Muscle layer of duodenum (tissue), 2 donors: ENCODE data around the gene LDLRAP1.
A peak's percentile ranks its signal among the peaks of the same experiment; 100 is the strongest.
"Not testable (repeated sequence)": the region's sequence is repeated elsewhere in the genome, so short reads cannot be mapped to it uniquely, and the experiment has no call there.

Experiments
- H3K27ac ChIP-seq: one replicate; pipeline ENCODE4 v1.7.0; 2013; ENCODE audit warnings: mild to moderate bottlenecking, low read length
- H3K27me3 ChIP-seq: one replicate; pipeline ENCODE4 v1.7.0; 2013; ENCODE audit warnings: low read depth, mild to moderate bottlenecking, control low read depth, low read length
- H3K36me3 ChIP-seq, 2 donors: one replicate each; pipeline ENCODE4 v1.7.0; 2013; ENCODE audit warnings: low read length in 2 of 2, control low read depth in 1 of 2, mild to moderate bottlenecking in 1 of 2; ENCODE audit not compliant: insufficient read depth in 2 of 2, control insufficient read depth in 1 of 2
- H3K4me1 ChIP-seq, 2 donors: one replicate each; pipeline ENCODE4 v1.7.0; 2013; ENCODE audit warnings: low read length in 2 of 2, mild to moderate bottlenecking in 2 of 2, control low read depth in 1 of 2, moderate library complexity in 1 of 2; ENCODE audit not compliant: insufficient read depth in 2 of 2, control insufficient read depth in 1 of 2
- H3K4me3 ChIP-seq, 2 donors: one replicate each; pipeline ENCODE4 v1.7.0; 2013; ENCODE audit warnings: low read length in 2 of 2, low read depth in 1 of 2, mild to moderate bottlenecking in 1 of 2
- H3K9me3 ChIP-seq, 2 donors: one replicate each; pipeline ENCODE4 v1.7.0; 2013; ENCODE audit warnings: low read length in 2 of 2, control low read depth in 1 of 2, mild to moderate bottlenecking in 1 of 2; ENCODE audit not compliant: control insufficient read depth in 1 of 2
- donor health status: healthy.

Gene LDLRAP1

GRCh38 chr1:25543425-25544242 lies at the start of gene LDLRAP1:
TSS of gene LDLRAP1 (plus strand) at chr1:25543606. CDS start at chr1:25543699, 93 bp downstream.
- no peaks in the 10 kb centered on the region for H3K27me3 ChIP-seq
- no peaks in the 10 kb centered on the region for H3K9me3 ChIP-seq
- peaks cover 6 to 24% of the 10 kb centered on the region in 2 donors for H3K4me1 ChIP-seq
- no peaks in the 10 kb centered on the region for H3K36me3 ChIP-seq
- H3K27ac ChIP-seq, result no peak within 1 kb of the TSS
- H3K4me3 ChIP-seq, result peak within 1 kb of the TSS; percentile 61 to 87

GRCh38 chr1:25494952-25495351 lies 48.5 kb upstream of the LDLRAP1 start:
- Histone ChIP-seq H3K27me3 (no peaks in the 10 kb centered on the region), H3K9me3 (no peaks in the 10 kb centered on the region), H3K27ac (no peak overlapping the region), H3K4me1 (no peaks in the 10 kb centered on the region), H3K4me3 (no peak overlapping the region), H3K36me3 (peaks cover 63 to 66% of the 10 kb centered on the region in 2 donors)

GRCh38 chr1:25500694-25501093 lies 42.7 kb upstream of the LDLRAP1 start:
- no peaks in the 10 kb centered on the region for H3K27me3 ChIP-seq
- no peak overlapping the region for H3K27ac ChIP-seq
- H3K36me3 ChIP-seq, result peaks cover 29 to 32% of the 10 kb centered on the region in 2 donors
- no peaks in the 10 kb centered on the region for H3K9me3 ChIP-seq
- H3K4me3 ChIP-seq, result no peak overlapping the region
- H3K4me1 ChIP-seq, result peaks cover 0 to 4% of the 10 kb centered on the region in 2 donors

- no peaks in the 10 kb centered on the region for H3K27me3 ChIP-seq
- peaks cover 0 to 4% of the 10 kb centered on the region in 2 donors for H3K4me1 ChIP-seq
- peaks cover 28 to 31% of the 10 kb centered on the region in 2 donors for H3K36me3 ChIP-seq
- H3K27ac ChIP-seq, result no peak overlapping the region
- H3K4me3 ChIP-seq, result no peak overlapping the region
- no peaks in the 10 kb centered on the region for H3K9me3 ChIP-seq
These were observed 42.0 kb upstream of the LDLRAP1 start for GRCh38 chr1:25501235-25502058.

- H3K27me3 ChIP-seq, result no peaks in the 10 kb centered on the region
- H3K4me3 ChIP-seq, result no peak overlapping the region
- H3K27ac ChIP-seq, result no peak overlapping the region
- H3K9me3 ChIP-seq, result no peaks in the 10 kb centered on the region
- peaks cover 0 to 4% of the 10 kb centered on the region in 2 donors for H3K4me1 ChIP-seq
- H3K36me3 ChIP-seq, result peaks cover 16% of the 10 kb centered on the region in 2 donors
These were observed 40.4 kb upstream of the LDLRAP1 start for GRCh38 chr1:25502957-25503356.

- peaks cover 0 to 4% of the 10 kb centered on the region in 2 donors for H3K4me1 ChIP-seq
- no peak overlapping the region for H3K4me3 ChIP-seq
- no peaks in the 10 kb centered on the region for H3K9me3 ChIP-seq
- H3K27ac ChIP-seq, result no peak overlapping the region
- H3K36me3 ChIP-seq, result peaks cover 8 to 10% of the 10 kb centered on the region in 2 donors
- no peaks in the 10 kb centered on the region for H3K27me3 ChIP-seq
These were observed 39.6 kb upstream of the LDLRAP1 start for GRCh38 chr1:25503551-25504426.

GRCh38 chr1:25504706-25505595 lies 38.5 kb upstream of the LDLRAP1 start:
- H3K36me3 ChIP-seq, result peaks cover 3 to 4% of the 10 kb centered on the region in 2 donors
- H3K27me3 ChIP-seq, result no peaks in the 10 kb centered on the region
- H3K27ac ChIP-seq, result no peak overlapping the region
- H3K9me3 ChIP-seq, result no peaks in the 10 kb centered on the region
- peaks cover 0 to 4% of the 10 kb centered on the region in 2 donors for H3K4me1 ChIP-seq
- no peak overlapping the region for H3K4me3 ChIP-seq

- no peaks in the 10 kb centered on the region for H3K9me3 ChIP-seq
- H3K36me3 ChIP-seq, result peaks cover 0 to 4% of the 10 kb centered on the region in 2 donors
- H3K4me3 ChIP-seq, result no peak overlapping the region
- H3K27ac ChIP-seq, result no peak overlapping the region
- H3K4me1 ChIP-seq, result peaks cover 0 to 4% of the 10 kb centered on the region in 2 donors
- H3K27me3 ChIP-seq, result no peaks in the 10 kb centered on the region
These were observed 37.6 kb upstream of the LDLRAP1 start for GRCh38 chr1:25505656-25506385.

- not testable (repeated sequence) for H3K36me3 ChIP-seq, H3K9me3 ChIP-seq, H3K27me3 ChIP-seq, H3K27ac ChIP-seq, H3K4me1 ChIP-seq, H3K4me3 ChIP-seq
These were observed 36.6 kb upstream of the LDLRAP1 start for GRCh38 chr1:25506566-25507463.
